ENCODE measurements around the gene SLC31A2.

- TF ChIP-seq YY1 (IDR thresholded peaks at IDR 0.05): no peak
- TF ChIP-seq TAF1 (conservative IDR thresholded peaks at IDR 0.05): no peak
- TF ChIP-seq EGR1 (IDR thresholded peaks at IDR 0.05; ENCODE audit: low read depth in 2 of 2): no peak
- TF ChIP-seq CTCF (IDR thresholded peaks at IDR 0.05; ENCODE audit: low read depth, low read length, missing input control): no peak
- TF ChIP-seq MAX (IDR thresholded peaks at IDR 0.05): no peak
- TF ChIP-seq RAD21 (IDR thresholded peaks at IDR 0.05): no peak
These were observed 10.9 kb upstream of the SLC31A2 start for GRCh38 chr9:113139953-113140352.
